Measurements from ENCODE around the gene ESYT1. TPM values are rescaled to one million over a fixed set of nuclear protein-coding genes. Genes with fewer than 3 reads are reported as not detected.
A peak's percentile ranks its signal among the peaks of the same experiment; 100 is the strongest.
"Not testable (repeated sequence)": the region's sequence is repeated elsewhere in the genome, so short reads cannot be mapped to it uniquely, and the experiment has no call there.

ESYT1 gene
- total RNA-seq, 4 donors from 2014 or later, result 151 to 245 (median 214) TPM

DNA sequence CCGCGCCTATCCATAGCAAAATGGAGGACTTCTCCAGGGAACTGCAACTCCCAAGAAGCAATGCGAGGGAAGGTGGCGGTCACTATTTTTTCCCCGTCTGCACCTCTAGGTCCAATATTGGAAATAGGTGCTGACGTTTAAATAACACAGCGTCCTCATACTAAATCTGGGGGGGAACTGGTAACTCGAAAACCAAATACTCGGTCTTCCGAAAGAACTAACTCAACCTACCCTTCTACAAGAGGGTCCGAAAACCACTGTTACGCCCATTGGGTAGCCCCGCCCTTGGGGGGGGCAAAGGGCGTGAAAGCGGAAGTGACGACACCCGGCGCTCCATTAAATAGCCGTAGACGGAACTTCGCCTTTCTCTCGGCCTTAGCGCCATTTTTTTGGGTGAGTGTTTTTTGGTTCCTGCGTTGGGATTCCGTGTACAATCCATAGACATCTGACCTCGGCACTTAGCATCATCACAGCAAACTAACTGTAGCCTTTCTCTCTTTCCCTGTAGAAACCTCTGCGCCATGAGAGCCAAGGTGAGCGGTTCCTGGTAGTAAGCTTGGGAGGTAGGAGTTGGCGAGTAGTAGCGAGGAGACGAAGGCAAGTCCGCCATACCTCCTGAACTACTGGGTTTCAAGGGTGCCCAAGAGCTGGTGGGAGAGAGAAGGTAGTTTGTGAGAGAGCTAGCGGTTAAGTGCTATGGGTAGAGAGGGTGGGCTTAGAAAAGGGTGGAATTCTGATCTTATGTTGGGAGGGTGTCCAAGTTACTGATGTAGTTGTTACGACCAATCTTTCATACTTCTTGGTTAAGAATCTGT, 11.6 kb upstream of the ESYT1 start, which contains the start of gene RPL41:
RPL41 (plus strand) TSS at position 367 of the 815 bp plus-strand sequence.
- Histone ChIP-seq H3K36me3 (peaks cover 25 to 41% (median 36%) of the 10 kb centered on the region in 4 donors), H3K4me1 (peaks cover 32 to 49% (median 40%) of the 10 kb centered on the region in 4 donors), H3K9me3 (no peaks in the 10 kb centered on the region), H3K27me3 (no peaks in the 10 kb centered on the region), H3K27ac (replicated peaks in 1 of 4) (peak within 1 kb of the TSS; percentile 92 to 98 (median 94)), H3K4me3 (peak within 1 kb of the TSS; percentile 66 to 86 (median 78))
- TF ChIP-seq, protein P1, sequence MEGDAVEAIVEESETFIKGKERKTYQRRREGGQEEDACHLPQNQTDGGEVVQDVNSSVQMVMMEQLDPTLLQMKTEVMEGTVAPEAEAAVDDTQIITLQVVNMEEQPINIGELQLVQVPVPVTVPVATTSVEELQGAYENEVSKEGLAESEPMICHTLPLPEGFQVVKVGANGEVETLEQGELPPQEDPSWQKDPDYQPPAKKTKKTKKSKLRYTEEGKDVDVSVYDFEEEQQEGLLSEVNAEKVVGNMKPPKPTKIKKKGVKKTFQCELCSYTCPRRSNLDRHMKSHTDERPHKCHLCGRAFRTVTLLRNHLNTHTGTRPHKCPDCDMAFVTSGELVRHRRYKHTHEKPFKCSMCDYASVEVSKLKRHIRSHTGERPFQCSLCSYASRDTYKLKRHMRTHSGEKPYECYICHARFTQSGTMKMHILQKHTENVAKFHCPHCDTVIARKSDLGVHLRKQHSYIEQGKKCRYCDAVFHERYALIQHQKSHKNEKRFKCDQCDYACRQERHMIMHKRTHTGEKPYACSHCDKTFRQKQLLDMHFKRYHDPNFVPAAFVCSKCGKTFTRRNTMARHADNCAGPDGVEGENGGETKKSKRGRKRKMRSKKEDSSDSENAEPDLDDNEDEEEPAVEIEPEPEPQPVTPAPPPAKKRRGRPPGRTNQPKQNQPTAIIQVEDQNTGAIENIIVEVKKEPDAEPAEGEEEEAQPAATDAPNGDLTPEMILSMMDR (IDR thresholded peaks at IDR 0.05), result no peak
- TF ChIP-seq POLR2A (IDR thresholded peaks at IDR 0.05; ENCODE audit: low read depth), result peak; percentile 98
- peak; percentile 98 to 100 for TF ChIP-seq POLR2AphosphoS5 (IDR thresholded peaks at IDR 0.05)
- no peak for TF ChIP-seq EP300 (IDR thresholded peaks at IDR 0.05)
- peak; percentile 99 for DNase-seq (ENCODE audit: extremely low spot score)
- WGBS, result under 1% methylated on average over 34 of the region's 34 CpGs
- intact Hi-C loops (cut with DNase I), result no loop called here

DNA sequence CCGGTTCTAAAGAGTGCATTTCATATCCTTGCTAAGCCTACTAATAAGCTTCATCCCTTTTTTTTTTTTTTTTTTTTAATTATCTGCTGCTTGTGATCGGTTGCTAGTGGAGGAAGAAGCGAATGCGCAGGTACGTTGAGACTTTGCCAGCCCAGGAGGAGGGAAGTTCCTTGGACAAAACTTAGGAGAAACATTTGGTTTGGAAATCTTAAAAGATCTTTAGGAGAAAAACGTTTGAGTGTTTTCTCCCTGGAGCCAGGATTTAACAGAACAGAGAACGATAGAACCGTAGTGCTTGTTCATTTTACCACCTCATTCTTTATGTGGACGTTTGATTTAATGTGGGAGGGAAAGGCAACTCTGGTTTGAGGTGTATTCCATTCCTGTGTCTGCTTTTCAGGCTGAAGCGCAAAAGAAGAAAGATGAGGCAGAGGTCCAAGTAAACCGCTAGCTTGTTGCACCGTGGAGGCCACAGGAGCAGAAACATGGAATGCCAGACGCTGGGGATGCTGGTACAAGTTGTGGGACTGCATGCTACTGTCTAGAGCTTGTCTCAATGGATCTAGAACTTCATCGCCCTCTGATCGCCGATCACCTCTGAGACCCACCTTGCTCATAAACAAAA, 10.9 kb upstream of the ESYT1 start:
- intact Hi-C loops (cut with DNase I); H3K9me3 ChIP-seq; DNase-seq (ENCODE audit: extremely low spot score); H3K27me3 ChIP-seq: not testable (repeated sequence)
- H3K36me3 ChIP-seq, result peaks cover 21 to 41% (median 36%) of the 10 kb centered on the region in 4 donors
- WGBS, result 2% methylated on average over 16 of the region's 16 CpGs
- H3K27ac ChIP-seq (replicated peaks in 1 of 4), result peak overlapping the region; percentile 92 to 98 (median 94)
- H3K4me3 ChIP-seq, result peak overlapping the region; percentile 66 to 86 (median 78)
- H3K4me1 ChIP-seq, result peaks cover 39 to 56% (median 46%) of the 10 kb centered on the region in 4 donors

DNA sequence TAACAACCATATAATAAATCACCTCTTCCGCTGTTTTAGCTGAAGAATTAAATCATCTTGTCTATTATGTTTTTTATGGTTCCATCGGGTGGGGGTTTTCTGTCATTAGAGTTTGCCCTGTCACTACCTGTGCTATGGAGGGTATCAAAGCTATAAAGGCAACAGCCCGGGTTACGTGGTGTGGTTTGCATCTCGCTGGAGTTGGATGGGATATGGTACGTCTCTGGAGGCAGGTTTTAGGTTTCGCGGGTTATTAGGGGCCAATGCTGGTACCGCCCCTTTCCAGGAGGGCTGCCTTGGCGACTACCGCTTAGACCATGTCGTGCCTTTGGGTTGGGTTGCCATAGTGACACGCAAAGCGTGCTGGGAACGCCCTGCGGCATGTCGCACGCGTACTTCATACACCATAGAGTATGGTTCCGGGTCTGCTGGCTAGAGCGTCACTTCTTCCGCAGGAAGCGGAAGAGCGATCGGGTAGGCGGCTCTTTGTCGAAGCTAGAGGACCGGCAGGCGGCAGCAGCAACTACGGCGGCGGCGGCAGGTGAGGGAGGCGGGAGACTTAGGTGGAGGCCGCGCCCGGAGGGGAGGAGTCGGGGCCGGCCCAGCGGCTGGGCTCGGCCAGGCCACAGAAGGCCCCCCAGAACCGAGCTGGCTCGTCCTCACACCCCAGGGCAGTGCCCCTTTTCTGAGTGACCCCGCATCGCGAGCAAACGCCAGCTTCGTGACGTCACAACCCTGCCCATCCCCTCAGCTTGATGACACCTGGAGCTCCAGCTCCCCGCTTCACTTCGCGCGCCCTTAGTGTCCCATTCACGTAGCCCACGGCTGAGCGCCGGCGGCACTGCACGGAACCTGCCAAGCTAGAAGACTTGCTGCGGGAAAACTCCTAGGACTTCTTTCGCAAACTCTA, 10.0 kb upstream of the ESYT1 start, which contains the start of gene ZC3H10:
ZC3H10 (plus strand) TSS at position 489 of the 910 bp plus-strand sequence. CDS start 2,297 bp downstream, outside the sequence.
- intact Hi-C loops (cut with DNase I), result loop anchor here (2.0 kb wide), 2 partner anchors 71 to 107 kb away; partner anchors contain the start of genes NABP2 and SMARCC2
- peak; percentile 99 for DNase-seq (ENCODE audit: extremely low spot score)
- Histone ChIP-seq H3K9me3 (no peaks in the 10 kb centered on the region), H3K27ac (replicated peaks in 1 of 4) (peak within 1 kb of the TSS; percentile 92 to 98 (median 94)), H3K4me1 (peaks cover 47 to 64% (median 54%) of the 10 kb centered on the region in 4 donors), H3K4me3 (peak within 1 kb of the TSS; percentile 66 to 86 (median 78)), H3K27me3 (no peaks in the 10 kb centered on the region), H3K36me3 (peaks cover 13 to 32% (median 29%) of the 10 kb centered on the region in 4 donors)
- peak; percentile 86 for TF ChIP-seq POLR2A (IDR thresholded peaks at IDR 0.05; ENCODE audit: low read depth)
- TF ChIP-seq, protein P1 (IDR thresholded peaks at IDR 0.05), result peak; percentile 48 to 53 (median 48)
- TF ChIP-seq EP300 (IDR thresholded peaks at IDR 0.05), result no peak
- peak; percentile 98 to 100 for TF ChIP-seq POLR2AphosphoS5 (IDR thresholded peaks at IDR 0.05)
- under 1% methylated on average over 32 of the region's 61 CpGs for WGBS

DNA sequence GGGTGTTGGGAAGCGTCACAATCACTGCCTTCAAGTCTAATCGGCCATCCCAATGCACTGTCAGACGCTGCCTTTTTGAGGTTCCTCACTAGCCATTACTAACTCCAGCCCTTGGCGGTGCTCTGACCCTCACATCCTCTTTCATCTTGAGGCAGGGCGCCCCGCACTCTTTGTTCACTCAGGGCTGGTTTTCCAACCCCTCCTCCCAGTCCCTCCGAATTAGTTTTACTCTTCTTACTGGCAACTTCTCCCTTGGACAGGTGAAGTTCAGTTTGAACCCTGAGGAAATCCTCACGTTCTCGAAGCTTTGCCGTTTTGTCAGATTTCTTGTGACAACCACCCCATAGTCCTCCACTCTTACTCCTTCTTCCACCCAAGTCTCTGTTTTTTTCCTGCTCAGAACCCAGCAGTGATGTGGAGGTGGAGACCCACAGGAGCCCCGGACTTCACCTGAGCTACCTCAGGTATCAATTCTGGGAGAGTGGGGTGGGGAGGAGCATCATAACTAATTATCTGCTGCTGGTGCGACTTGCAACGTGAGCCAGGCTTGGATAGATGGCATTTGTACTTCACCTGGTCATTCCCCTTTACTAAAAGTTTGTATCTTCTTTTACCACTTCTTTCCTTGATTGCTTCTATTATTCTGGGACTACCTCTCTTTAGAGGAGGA, 9.2 kb upstream of the ESYT1 start:
- DNase-seq (ENCODE audit: extremely low spot score), result no peak
- peaks cover 50 to 71% (median 57%) of the 10 kb centered on the region in 4 donors for H3K4me1 ChIP-seq
- H3K27ac ChIP-seq (replicated peaks in 1 of 4), result peak overlapping the region; percentile 92 to 98 (median 94)
- TF ChIP-seq POLR2AphosphoS5 (IDR thresholded peaks at IDR 0.05) (no peak), EP300 (IDR thresholded peaks at IDR 0.05) (no peak), POLR2A (IDR thresholded peaks at IDR 0.05; ENCODE audit: low read depth) (no peak)
- TF ChIP-seq, protein P1 (IDR thresholded peaks at IDR 0.05), result no peak
- H3K9me3 ChIP-seq, result no peaks in the 10 kb centered on the region
- intact Hi-C loops (cut with DNase I), result loop anchor here (2.0 kb wide), 2 partner anchors 70 to 106 kb away; partner anchors contain the start of genes NABP2 and SMARCC2
- H3K27me3 ChIP-seq, result no peaks in the 10 kb centered on the region
- H3K4me3 ChIP-seq, result peak overlapping the region; percentile 66 to 86 (median 78)
- 10% methylated on average over 12 of the region's 13 CpGs for WGBS
- H3K36me3 ChIP-seq, result peaks cover 11 to 27% (median 22%) of the 10 kb centered on the region in 4 donors
